Stomach (tissue), 19 donors: ENCODE results near the gene WDR48. TPM values are rescaled to one million over a fixed set of nuclear protein-coding genes. Genes with fewer than 3 reads are reported as not detected.
A peak's percentile ranks its signal among the peaks of the same experiment; 100 is the strongest.

Experiments
- DNase-seq, 2 donors: peaks; one replicate each; pipeline versions ENCODE4 v3.0.0 to v3.0.0-alpha.2; 2013 to 2019
- H3K27ac ChIP-seq, 5 donors: fragments of 200-600 bp in 4 of 5; sonication (generic) in 4 of 5; one replicate each; pipeline ENCODE4 v1.5.1; 2013 to 2019; ENCODE audit warnings: mild to moderate bottlenecking in 1 of 5, moderate library complexity in 1 of 5
- H3K27me3 ChIP-seq, 3 donors: fragments of 200-600 bp; sonication (generic); one replicate each; pipeline ENCODE4 v1.5.1; 2017 to 2019; ENCODE audit warnings: mixed run types in 1 of 3
- H3K36me3 ChIP-seq, 4 donors: fragments of 200-600 bp; sonication (generic); 1 replicate in 3 of 4; 2 replicates in 1 of 4; pipeline ENCODE4 v1.5.1; 2016 to 2019
- H3K4me1 ChIP-seq, 4 donors: fragments of 200-600 bp; sonication (generic); one replicate each; pipeline ENCODE4 v1.5.1; 2016 to 2019
- H3K4me3 ChIP-seq, 4 donors: fragments of 200-600 bp; sonication (generic) in 3 of 4; one replicate each; pipeline ENCODE4 v1.5.1; 2016 to 2019; ENCODE audit warnings: mild to moderate bottlenecking in 1 of 4
- H3K9me3 ChIP-seq, 4 donors: fragments of 200-600 bp; sonication (generic); one replicate each; pipeline ENCODE4 v1.5.1; 2016 to 2019
- EP300 ChIP-seq: sonication (generic); formaldehyde crosslinking; IDR thresholded peaks from one replicate; pipeline ENCODE4 v1.6.1; 2017; ENCODE audit warnings: antibody characterized with exemption
- POLR2A ChIP-seq, 4 donors: fragments of 450-650 bp; IDR thresholded peaks; one replicate each; pipeline ENCODE4 v1.6.1; 2016; ENCODE audit warnings: antibody characterized with exemption in 4 of 4, control low read depth in 2 of 4, mild to moderate bottlenecking in 1 of 4, moderate library complexity in 1 of 4
- POLR2AphosphoS5 ChIP-seq, 3 donors: sonication (generic); formaldehyde crosslinking; IDR thresholded peaks; one replicate each; pipeline ENCODE4 v1.6.1; 2016; ENCODE audit warnings: antibody characterized with exemption in 3 of 3
- WGBS, 5 donors: extraction: QIAGEN DNeasy Blood & Tissue Kit in 3 of 5; methylation state at CpG; one replicate each; pipeline versions ENCODE4 v1.1.5 to v1.1.7; 2013 to 2018; 5-methylcytosine and 5-hydroxymethylcytosine counted together
- intact Hi-C: fragments of 100-400 bp; cut with DNase I; formaldehyde crosslinking; loops from one replicate; pipeline ENCODE4 v1.15.1; 2023; ENCODE audit warnings: low total_unique reads
- long read RNA-seq, 10 donors: transcript quantifications; one replicate each; lab custom pipeline, GENCODE V29; 2026
- polyA plus RNA-seq, 3 donors: library from polyadenylated mRNA; stranded (reverse); fragments of 200-250 nt; gene quantifications; one replicate each; pipeline ENCODE4 v1.2.3, GENCODE V29; 2013
- total RNA-seq, 5 donors: library from RNA; depleted of rRNA; stranded (reverse); fragments of >200 nt; gene quantifications; one replicate each; pipeline versions ENCODE4 v1.1.0 to v1.2.3, GENCODE V29; 2014 to 2016
- TF ChIP-seq, protein P1 (sequence below), 7 experiments: fragments of 450-650 bp in 4 of 7; fragments of 200-600 bp in 3 of 7; sonication (generic) in 3 of 7; IDR thresholded peaks; one replicate each; pipeline ENCODE4 v1.5.1; 2016 to 2019; ENCODE audit warnings: antibody characterized with exemption in 7 of 7, control low read depth in 2 of 7, mild to moderate bottlenecking in 1 of 7
- donor health status: healthy with polysubstance abuse.
- donor health status: Bipolar disorder and iron deficiency.
- donor health status: healthy.

Gene WDR48
- total RNA-seq, result 10 to 100 TPM in 3 of 5 donors, 1 to 10 TPM in 2; 4.3 to 89.7 (median 17.0) TPM
- polyA plus RNA-seq, result 10 to 100 TPM; 11.6 to 15.1 (median 11.6) TPM
- long read RNA-seq, donor 1, result 0 reads
- long read RNA-seq, donor 2, partial matches to known transcripts, result 0 of 4 reads
- long read RNA-seq, donor 2, other reads (novel, unspliced or antisense), result 0 of 4 reads
- long read RNA-seq, donor 3, result 0 reads
- long read RNA-seq, donor 4, result 0 reads
- long read RNA-seq, donor 5, partial matches to known transcripts, result 0 of 2 reads
- long read RNA-seq, donor 5, other reads (novel, unspliced or antisense), result 0 of 2 reads
- long read RNA-seq, donor 6, result 0 reads
- long read RNA-seq, donor 7, partial matches to known transcripts, result 0 of 3 reads
- long read RNA-seq, donor 7, other reads (novel, unspliced or antisense), result 0 of 3 reads
- long read RNA-seq, donor 8, full-length matches to known transcripts, result 1 of 52 reads
- long read RNA-seq, donor 8, partial matches to known transcripts, result 51 of 52 reads
- long read RNA-seq, donor 8, other reads (novel, unspliced or antisense), result 0 of 52 reads
- long read RNA-seq, donor 9, partial matches to known transcripts, result 0 of 1 reads
- long read RNA-seq, donor 9, other reads (novel, unspliced or antisense), result 0 of 1 reads
- long read RNA-seq, donor 10, partial matches to known transcripts, result 0 of 2 reads
- long read RNA-seq, donor 10, other reads (novel, unspliced or antisense), result 0 of 2 reads

DNA sequence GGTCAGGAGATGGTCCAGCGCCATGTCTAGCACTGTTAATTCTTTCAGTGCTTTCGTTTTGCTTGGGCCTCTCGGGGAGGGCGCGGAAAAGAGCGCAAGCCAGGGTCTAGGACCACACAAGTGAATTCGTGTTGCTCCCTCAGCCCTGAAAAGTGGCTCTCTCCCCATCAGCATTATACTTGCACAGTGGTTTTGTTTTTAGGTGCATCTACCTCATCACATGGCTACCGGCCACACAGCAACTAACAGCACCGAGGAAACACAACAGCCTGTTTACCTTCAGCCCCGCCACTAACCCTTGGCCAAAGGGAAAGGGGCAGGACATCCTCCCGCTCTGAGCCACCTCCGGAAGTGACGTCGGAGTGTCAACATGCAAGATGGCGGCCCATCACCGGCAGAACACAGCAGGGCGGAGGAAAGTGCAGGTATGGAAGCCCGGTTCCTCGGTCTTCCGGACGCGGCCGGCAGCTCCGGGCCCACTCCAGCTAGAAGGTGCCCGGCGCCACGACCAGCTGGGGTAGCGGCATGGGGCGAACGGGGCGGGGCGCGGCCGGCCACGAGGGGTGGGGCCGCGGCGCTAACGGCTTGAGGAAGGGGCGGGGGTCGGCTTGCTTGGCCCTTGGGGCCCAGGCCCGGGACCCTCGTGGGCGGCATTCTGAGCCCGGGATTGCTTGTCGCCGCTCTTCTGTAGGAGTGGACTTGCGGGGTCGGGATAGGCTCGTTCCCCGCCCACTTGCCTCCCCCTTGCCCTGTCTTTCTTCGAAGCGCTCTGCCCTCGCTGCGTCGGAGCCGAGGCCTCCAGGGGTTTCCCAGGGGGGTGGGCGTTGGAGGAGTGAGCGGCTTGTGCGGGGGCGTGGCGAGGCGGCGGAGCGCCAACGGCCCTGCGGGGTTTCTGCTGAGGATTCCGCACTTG, at the start of gene WDR48, which contains the start of gene SCN11A:
Gene WDR48, plus strand, starts transcription at position 368 of the 913 bp plus-strand sequence. Its CDS starts 10 bp downstream, at position 378.
Gene SCN11A, minus strand, starts transcription at position 296 of the 913 bp plus-strand sequence. CDS start 101,582 bp downstream, outside the sequence.
- TF ChIP-seq, protein P1, sequence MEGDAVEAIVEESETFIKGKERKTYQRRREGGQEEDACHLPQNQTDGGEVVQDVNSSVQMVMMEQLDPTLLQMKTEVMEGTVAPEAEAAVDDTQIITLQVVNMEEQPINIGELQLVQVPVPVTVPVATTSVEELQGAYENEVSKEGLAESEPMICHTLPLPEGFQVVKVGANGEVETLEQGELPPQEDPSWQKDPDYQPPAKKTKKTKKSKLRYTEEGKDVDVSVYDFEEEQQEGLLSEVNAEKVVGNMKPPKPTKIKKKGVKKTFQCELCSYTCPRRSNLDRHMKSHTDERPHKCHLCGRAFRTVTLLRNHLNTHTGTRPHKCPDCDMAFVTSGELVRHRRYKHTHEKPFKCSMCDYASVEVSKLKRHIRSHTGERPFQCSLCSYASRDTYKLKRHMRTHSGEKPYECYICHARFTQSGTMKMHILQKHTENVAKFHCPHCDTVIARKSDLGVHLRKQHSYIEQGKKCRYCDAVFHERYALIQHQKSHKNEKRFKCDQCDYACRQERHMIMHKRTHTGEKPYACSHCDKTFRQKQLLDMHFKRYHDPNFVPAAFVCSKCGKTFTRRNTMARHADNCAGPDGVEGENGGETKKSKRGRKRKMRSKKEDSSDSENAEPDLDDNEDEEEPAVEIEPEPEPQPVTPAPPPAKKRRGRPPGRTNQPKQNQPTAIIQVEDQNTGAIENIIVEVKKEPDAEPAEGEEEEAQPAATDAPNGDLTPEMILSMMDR (IDR thresholded peaks at IDR 0.05), result no peak
- TF ChIP-seq EP300 (peak; percentile 31), POLR2AphosphoS5 (IDR thresholded peaks at IDR 0.05) (peak; percentile 93 to 99 (median 96)), POLR2A (IDR thresholded peaks at IDR 0.05) (peak in 1 of 4 donors; percentile 58)
- Histone ChIP-seq H3K9me3 (no peaks in the 10 kb centered on the region), H3K36me3 (no peaks in the 10 kb centered on the region), H3K4me1 (peaks cover 10 to 46% (median 32%) of the 10 kb centered on the region in 4 donors), H3K4me3 (peak within 1 kb of the TSS; percentile 91 to 100 (median 98)), H3K27ac (peak within 1 kb of the TSS; percentile 79 to 93 (median 90)), H3K27me3 (no peaks in the 10 kb centered on the region)
- peak; percentile 96 to 99 for DNase-seq
- WGBS, 5 donors, result 0 to 1% (median 0%) methylated on average over 30 to 68 of the region's 68 CpGs
- intact Hi-C loops, result no loop called here

DNA sequence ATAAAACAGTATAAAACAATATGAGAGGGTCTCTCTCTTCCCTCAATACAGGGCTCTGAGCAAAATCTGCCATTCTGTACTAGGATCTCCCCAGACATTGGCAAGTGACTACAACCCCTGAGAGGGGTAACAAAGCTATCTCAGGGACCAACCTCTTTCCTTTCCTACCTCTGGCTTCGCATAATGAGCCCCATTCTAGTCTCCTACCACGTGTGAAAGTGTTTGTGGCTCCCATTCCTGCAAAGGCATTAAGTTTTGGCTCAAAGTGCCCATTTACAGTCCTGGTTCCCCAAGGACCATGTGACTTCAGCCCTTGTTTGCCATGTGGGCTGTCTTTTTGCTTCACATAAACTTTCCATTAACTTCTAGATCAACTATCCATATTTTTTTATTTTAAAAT, 46.5 kb upstream of the WDR48 start:
- no peaks in the 10 kb centered on the region for H3K9me3 ChIP-seq
- no peak overlapping the region for H3K27ac ChIP-seq
- no peaks in the 10 kb centered on the region for H3K27me3 ChIP-seq
- no peaks in the 10 kb centered on the region for H3K36me3 ChIP-seq
- no peak overlapping the region for H3K4me3 ChIP-seq
- intact Hi-C loops, result no loop called here
- H3K4me1 ChIP-seq, result no peaks in the 10 kb centered on the region
- 46 to 56% (median 51%) methylated on average over 2 of the region's 2 CpGs for WGBS, 5 donors
- no peak for DNase-seq
- TF ChIP-seq EP300 (no peak), POLR2A (IDR thresholded peaks at IDR 0.05) (no peak), POLR2AphosphoS5 (IDR thresholded peaks at IDR 0.05) (no peak)
- TF ChIP-seq, protein P1 (IDR thresholded peaks at IDR 0.05), result no peak

DNA sequence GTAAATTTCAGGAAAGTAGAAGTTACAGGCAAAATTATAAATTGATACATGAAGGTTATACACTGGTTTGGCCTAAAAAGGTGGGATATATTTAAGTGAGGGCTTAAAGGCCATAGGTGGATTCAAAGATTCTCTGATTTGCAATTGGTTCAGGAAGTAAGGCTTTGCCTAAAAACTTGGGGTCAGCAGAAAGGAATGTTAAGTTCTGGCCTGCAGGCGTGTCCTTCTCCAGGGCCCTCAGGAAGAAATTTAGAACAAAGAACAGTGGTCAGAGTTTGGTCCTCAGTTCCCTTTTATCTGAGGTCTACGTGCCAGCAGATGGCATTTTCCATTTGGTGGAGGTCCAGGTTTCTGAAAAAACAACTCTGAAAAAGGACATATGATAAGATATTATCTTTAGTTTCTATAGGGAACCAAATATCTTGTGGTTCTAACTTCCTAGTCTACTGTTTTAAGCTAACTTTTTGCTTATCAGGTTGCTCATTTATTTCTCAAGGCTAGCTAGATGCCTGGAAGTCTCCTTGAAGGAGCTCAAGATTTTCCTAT, 40.6 kb upstream of the WDR48 start:
- 17 to 39% (median 37%) methylated on average over 2 of the region's 2 CpGs for WGBS, 5 donors
- H3K4me1 ChIP-seq, result peaks cover 0 to 14% (median 5%) of the 10 kb centered on the region in 4 donors
- intact Hi-C loops, result no loop called here
- H3K27me3 ChIP-seq, result no peaks in the 10 kb centered on the region
- H3K4me3 ChIP-seq, result no peak overlapping the region
- H3K27ac ChIP-seq, result peak overlapping the region in 1 of 5 donors; percentile 16
- TF ChIP-seq EP300 (no peak), POLR2A (IDR thresholded peaks at IDR 0.05) (no peak), POLR2AphosphoS5 (IDR thresholded peaks at IDR 0.05) (no peak)
- TF ChIP-seq, protein P1 (IDR thresholded peaks at IDR 0.05), result no peak
- DNase-seq, result no peak
- H3K9me3 ChIP-seq, result no peaks in the 10 kb centered on the region
- no peaks in the 10 kb centered on the region for H3K36me3 ChIP-seq
